Body of pancreas (tissue), 4 donors: ENCODE data around the gene TRPM2. TPM values are rescaled to one million over a fixed set of nuclear protein-coding genes. Genes with fewer than 3 reads are reported as not detected.

Experiments
- ATAC-seq: fragments of 150-250 bp; one replicate; pipeline ENCODE4 v1.9.1; 2016
- DNase-seq, 4 donors: peaks; one replicate each; pipeline ENCODE4 v3.0.0-alpha.2; 2019
- H3K27ac ChIP-seq, 4 donors: fragments of 200-600 bp; sonication (generic); 1 replicate in 3 of 4; 2 replicates in 1 of 4; pipeline versions ENCODE4 v1.5.1 to v1.6.1; 2016 to 2019; ENCODE audit warnings: mild to moderate bottlenecking in 1 of 4, mixed read lengths in 1 of 4, moderate library complexity in 1 of 4
- H3K27me3 ChIP-seq, 2 donors: fragments of 200-600 bp; sonication (generic); one replicate each; pipeline ENCODE4 v1.6.0; 2016; ENCODE audit warnings: mild to moderate bottlenecking in 1 of 2
- H3K36me3 ChIP-seq, 2 donors: fragments of 200-600 bp; sonication (generic); replicated peaks in 1 of 2; 2 replicates each; pipeline ENCODE4 v1.5.1; 2016; ENCODE audit warnings: low read depth in 2 of 2; ENCODE audit not compliant: insufficient read depth in 1 of 2
- H3K4me1 ChIP-seq: fragments of 200-600 bp; sonication (generic); one replicate; pipeline ENCODE4 v1.6.0; 2016
- H3K4me3 ChIP-seq, 2 donors: fragments of 200-600 bp; sonication (generic); 1 replicate in 1 of 2; 2 replicates in 1 of 2; pipeline ENCODE4 v1.5.1; 2016 to 2019
- H3K9me3 ChIP-seq, 3 donors: fragments of 200-600 bp; sonication (generic); 1 replicate in 2 of 3; 2 replicates in 1 of 3; pipeline ENCODE4 v1.5.1; 2016
- CTCF ChIP-seq, 7 experiments: fragments of 450-650 bp in 4 of 7; fragments of 200-600 bp in 3 of 7; sonication (generic) in 3 of 7; IDR thresholded peaks; one replicate each; pipeline ENCODE4 v1.5.1; 2016 to 2019; ENCODE audit warnings: antibody characterized with exemption in 7 of 7
- POLR2A ChIP-seq, 3 donors: fragments of 450-650 bp; IDR thresholded peaks; one replicate each; pipeline ENCODE4 v1.6.1; 2016; ENCODE audit warnings: antibody characterized with exemption in 3 of 3, mild to moderate bottlenecking in 2 of 3
- WGBS, 2 donors: methylation state at CpG; one replicate each; pipeline ENCODE4 v1.1.5; 2017; 5-methylcytosine and 5-hydroxymethylcytosine counted together
- intact Hi-C: fragments of 100-400 bp; cut with DNase I; formaldehyde crosslinking; loops from one replicate; pipeline ENCODE4 v1.15.1; 2023
- total RNA-seq, 2 donors: library from RNA; depleted of rRNA; stranded (reverse); fragments of >200 nt; gene quantifications; one replicate each; pipeline ENCODE4 v1.1.0, GENCODE V29; 2016

Gene TRPM2
- total RNA-seq, 2 donors from 2014 or later: 2.1 to 2.3 TPM

- ATAC-seq (no peak), DNase-seq (no peak)
- Histone ChIP-seq H3K9me3 (no peaks in the 10 kb centered on the region), H3K4me1 (no peaks in the 10 kb centered on the region), H3K36me3 (no peaks in the 10 kb centered on the region), H3K4me3 (no peak overlapping the region), H3K27me3 (no peaks in the 10 kb centered on the region), H3K27ac (no peak overlapping the region)
- TF ChIP-seq CTCF (IDR thresholded peaks at IDR 0.05): no peak
- no peak for TF ChIP-seq POLR2A (IDR thresholded peaks at IDR 0.05)
- 71 to 78% methylated on average over 19 of the region's 19 CpGs for WGBS, 2 donors
- intact Hi-C loops: no loop called here
These were observed 91.9 kb downstream of the TRPM2 start for GRCh38 chr21:44445145-44445812.

- WGBS, 2 donors: 29 to 49% methylated on average over 1 to 13 of the region's 13 CpGs
- no peak for ATAC-seq
These were observed 95.3 kb downstream of the TRPM2 start for GRCh38 chr21:44448651-44449131.

GRCh38 chr21:44449473-44450363 lies 96.3 kb downstream of the TRPM2 start:
- H3K4me3 ChIP-seq: no peak overlapping the region
- TF ChIP-seq POLR2A (IDR thresholded peaks at IDR 0.05): no peak
- no peak for TF ChIP-seq CTCF (IDR thresholded peaks at IDR 0.05)
- H3K36me3 ChIP-seq: no peaks in the 10 kb centered on the region
- intact Hi-C loops: no loop called here
- H3K9me3 ChIP-seq: no peaks in the 10 kb centered on the region
- peak in 1 of 4 donors; percentile 6 for DNase-seq
- H3K27ac ChIP-seq: no peak overlapping the region
- WGBS, 2 donors: 41 to 42% methylated on average over 22 to 28 of the region's 28 CpGs
- no peak for ATAC-seq
- no peaks in the 10 kb centered on the region for H3K27me3 ChIP-seq
- no peaks in the 10 kb centered on the region for H3K4me1 ChIP-seq

More at GRCh38 chr21:44448651-44449131, 95.3 kb downstream of the TRPM2 start:
- intact Hi-C loops: no loop called here
- DNase-seq: no peak
- Histone ChIP-seq H3K4me3 (no peak overlapping the region), H3K9me3 (no peaks in the 10 kb centered on the region), H3K4me1 (no peaks in the 10 kb centered on the region), H3K27me3 (no peaks in the 10 kb centered on the region), H3K36me3 (no peaks in the 10 kb centered on the region), H3K27ac (no peak overlapping the region)
- TF ChIP-seq CTCF (IDR thresholded peaks at IDR 0.05) (no peak), POLR2A (IDR thresholded peaks at IDR 0.05) (no peak)

- no peaks in the 10 kb centered on the region for H3K27me3 ChIP-seq
- no peak overlapping the region for H3K27ac ChIP-seq
- DNase-seq: peak in 1 of 4 donors; percentile 2
- H3K9me3 ChIP-seq: no peaks in the 10 kb centered on the region
- intact Hi-C loops: no loop called here
- no peak for TF ChIP-seq CTCF (IDR thresholded peaks at IDR 0.05)
- no peak for TF ChIP-seq POLR2A (IDR thresholded peaks at IDR 0.05)
- no peaks in the 10 kb centered on the region for H3K4me1 ChIP-seq
- ATAC-seq: no peak
- no peak overlapping the region for H3K4me3 ChIP-seq
- H3K36me3 ChIP-seq: no peaks in the 10 kb centered on the region
- 47 to 62% methylated on average over 5 to 14 of the region's 14 CpGs for WGBS, 2 donors
These were observed 97.0 kb downstream of the TRPM2 start for GRCh38 chr21:44450402-44450801.
